A673 (cell line): Measurements from ENCODE around the gene LMO7. TPM values are rescaled to one million over a fixed set of nuclear protein-coding genes. Genes with fewer than 3 reads are reported as not detected.

ENCODE experiments used
- BruUV-seq: library from RNA; stranded (reverse); fragments of 400-500 nt; replicated peaks from 2 replicates; lab custom pipeline; 2021; lab: Mats Ljungman, UMichigan
- CTCF ChIA-PET: fragments of 300-600 bp; sonication (Branson Sonifier 250); formaldehyde crosslinking; loops from one replicate; lab custom pipeline; 2022; ENCODE audit warnings: antibody characterized with exemption; lab: Charles Lee
- POLR2A ChIA-PET: fragments of 300-600 bp; sonication (Branson Sonifier 250); formaldehyde crosslinking; loops from one replicate; lab custom pipeline; 2022; ENCODE audit warnings: antibody characterized with exemption; ENCODE audit not compliant: low non-redundant PET; lab: Charles Lee
- DNase-seq: peaks from one replicate; pipeline ENCODE4 v3.0.0-alpha.2; 2015; ENCODE audit warnings: low spot score
- H3K27ac ChIP-seq: fragments of 200-600 bp; sonication (generic); 2 replicates; pipeline ENCODE4 v1.5.1; 2016; ENCODE audit warnings: mixed run types, low read depth, mild to moderate bottlenecking, mixed read lengths, antibody characterized with exemption, low read length; ENCODE audit not compliant: poor library complexity, severe bottlenecking
- H3K27me3 ChIP-seq: fragments of 200-600 bp; sonication (generic); replicated peaks from 2 replicates; pipeline ENCODE4 v1.6.1; 2017; ENCODE audit warnings: mixed run types, low read depth, mild to moderate bottlenecking, mixed read lengths, antibody characterized with exemption, low read length; ENCODE audit not compliant: insufficient read depth, poor library complexity
- H3K36me3 ChIP-seq: fragments of 200-600 bp; sonication (generic); 2 replicates; pipeline ENCODE4 v1.6.1; 2016; ENCODE audit warnings: mixed run types, mild to moderate bottlenecking, mixed read lengths, antibody characterized with exemption, low read length; ENCODE audit not compliant: insufficient read depth, poor library complexity, severe bottlenecking
- H3K4me1 ChIP-seq: fragments of 200-600 bp; sonication (generic); 2 replicates; pipeline ENCODE4 v1.6.1; 2017; ENCODE audit warnings: mixed run types, mild to moderate bottlenecking, mixed read lengths, antibody characterized with exemption, low read length; ENCODE audit not compliant: insufficient read depth, poor library complexity, severe bottlenecking
- H3K4me3 ChIP-seq: fragments of 200-600 bp; sonication (generic); 2 replicates; pipeline ENCODE4 v1.5.1; 2016; ENCODE audit warnings: low read depth, mixed run types, mild to moderate bottlenecking, mixed read lengths, low read length; ENCODE audit not compliant: poor library complexity, severe bottlenecking
- H3K9me3 ChIP-seq: fragments of 200-600 bp; sonication (generic); 2 replicates; pipeline ENCODE4 v1.6.1; 2016; ENCODE audit warnings: mixed run types, low read depth, mild to moderate bottlenecking, mixed read lengths, antibody characterized with exemption, low read length; ENCODE audit not compliant: poor library complexity, severe bottlenecking
- EZH2 ChIP-seq: fragments of 200-600 bp; sonication (generic); IDR thresholded peaks from 2 replicates; pipeline ENCODE4 v1.6.1; 2017; ENCODE audit warnings: borderline replicate concordance, low read depth, mild to moderate bottlenecking, mixed read lengths, antibody characterized with exemption, low read length; ENCODE audit not compliant: poor library complexity, severe bottlenecking
- intact Hi-C: fragments of 100-400 bp; cut with micrococcal nuclease; formaldehyde crosslinking; loops from one replicate; pipeline ENCODE4 v1.10.0; 2022; ENCODE audit not compliant: unreplicated experiment
- total RNA-seq: library from RNA; stranded (reverse); gene quantifications from 2 replicates; pipeline ENCODE4 v1.2.3, GENCODE V29; 2021
- TF ChIP-seq, protein P1 (sequence below): fragments of 300-800, 200-600 bp; sonication (generic); conservative IDR thresholded peaks from 2 replicates; pipeline ENCODE4 v1.5.1; 2017; ENCODE audit warnings: low read depth, mild to moderate bottlenecking, antibody characterized with exemption, low read length, moderate library complexity, mixed read lengths

LMO7 gene
- total RNA-seq, 1 experiment from 2014 or later, result 20.3 TPM

DNA sequence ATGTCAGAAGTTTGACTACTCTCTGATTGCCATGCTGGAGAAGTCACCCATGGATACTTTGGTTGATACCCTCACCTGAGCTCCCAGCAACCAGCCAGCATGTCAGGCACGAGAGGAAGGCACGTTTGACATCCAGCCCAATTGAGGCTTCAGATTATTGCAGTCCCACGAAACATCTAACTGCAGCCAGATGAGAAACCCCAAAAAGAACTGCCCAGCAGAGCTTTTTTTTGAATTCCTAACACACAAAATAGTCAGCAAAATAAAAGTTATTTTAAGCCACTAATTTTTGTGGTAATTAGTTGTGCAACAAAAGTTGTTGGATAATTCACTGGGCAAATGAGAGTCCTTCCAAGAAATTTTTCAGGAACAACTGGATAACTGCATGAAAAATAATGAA, 259.0 kb downstream of the LMO7 start:
- TF ChIP-seq, protein P1, sequence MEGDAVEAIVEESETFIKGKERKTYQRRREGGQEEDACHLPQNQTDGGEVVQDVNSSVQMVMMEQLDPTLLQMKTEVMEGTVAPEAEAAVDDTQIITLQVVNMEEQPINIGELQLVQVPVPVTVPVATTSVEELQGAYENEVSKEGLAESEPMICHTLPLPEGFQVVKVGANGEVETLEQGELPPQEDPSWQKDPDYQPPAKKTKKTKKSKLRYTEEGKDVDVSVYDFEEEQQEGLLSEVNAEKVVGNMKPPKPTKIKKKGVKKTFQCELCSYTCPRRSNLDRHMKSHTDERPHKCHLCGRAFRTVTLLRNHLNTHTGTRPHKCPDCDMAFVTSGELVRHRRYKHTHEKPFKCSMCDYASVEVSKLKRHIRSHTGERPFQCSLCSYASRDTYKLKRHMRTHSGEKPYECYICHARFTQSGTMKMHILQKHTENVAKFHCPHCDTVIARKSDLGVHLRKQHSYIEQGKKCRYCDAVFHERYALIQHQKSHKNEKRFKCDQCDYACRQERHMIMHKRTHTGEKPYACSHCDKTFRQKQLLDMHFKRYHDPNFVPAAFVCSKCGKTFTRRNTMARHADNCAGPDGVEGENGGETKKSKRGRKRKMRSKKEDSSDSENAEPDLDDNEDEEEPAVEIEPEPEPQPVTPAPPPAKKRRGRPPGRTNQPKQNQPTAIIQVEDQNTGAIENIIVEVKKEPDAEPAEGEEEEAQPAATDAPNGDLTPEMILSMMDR, result no peak
- no peak for TF ChIP-seq EZH2
- BruUV-seq, result no TSS peak
- POLR2A ChIA-PET, result no interaction called here
- Histone ChIP-seq H3K4me3 (no peak overlapping the region), H3K27me3 (peaks cover 44% of the 10 kb centered on the region), H3K36me3 (no peaks in the 10 kb centered on the region), H3K9me3 (no peaks in the 10 kb centered on the region), H3K27ac (no peak overlapping the region), H3K4me1 (no peaks in the 10 kb centered on the region)
- no peak for DNase-seq
- intact Hi-C loops, result no loop called here
- CTCF ChIA-PET, result no interaction called here

DNA sequence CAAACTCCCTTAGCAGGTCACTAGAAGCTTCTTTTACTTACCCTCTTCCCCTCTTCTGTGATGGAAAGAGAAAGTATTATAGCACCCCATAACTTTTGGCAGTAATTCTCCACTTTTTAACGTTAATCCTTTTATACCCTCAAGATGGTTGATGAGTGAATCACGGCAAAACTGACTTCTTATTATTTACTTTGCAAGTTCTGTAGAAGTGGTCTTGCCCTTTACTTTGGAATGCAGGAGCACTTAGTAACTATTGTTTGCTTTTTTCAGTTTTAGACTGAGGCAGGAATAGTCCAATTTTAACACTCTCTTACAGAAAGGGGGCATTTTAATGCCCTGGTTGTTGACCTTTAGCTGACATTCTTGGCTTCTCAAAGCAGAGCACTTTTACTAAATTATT, 260.1 kb downstream of the LMO7 start:
- DNase-seq, result no peak
- ChIA-PET CTCF (no interaction called here), POLR2A (no interaction called here)
- Histone ChIP-seq H3K27ac (no peak overlapping the region), H3K4me1 (no peaks in the 10 kb centered on the region), H3K27me3 (peaks cover 44% of the 10 kb centered on the region), H3K4me3 (no peak overlapping the region), H3K9me3 (no peaks in the 10 kb centered on the region), H3K36me3 (no peaks in the 10 kb centered on the region)
- intact Hi-C loops, result no loop called here
- TF ChIP-seq EZH2, result no peak
- TF ChIP-seq, protein P1, result no peak
- BruUV-seq, result no TSS peak

DNA sequence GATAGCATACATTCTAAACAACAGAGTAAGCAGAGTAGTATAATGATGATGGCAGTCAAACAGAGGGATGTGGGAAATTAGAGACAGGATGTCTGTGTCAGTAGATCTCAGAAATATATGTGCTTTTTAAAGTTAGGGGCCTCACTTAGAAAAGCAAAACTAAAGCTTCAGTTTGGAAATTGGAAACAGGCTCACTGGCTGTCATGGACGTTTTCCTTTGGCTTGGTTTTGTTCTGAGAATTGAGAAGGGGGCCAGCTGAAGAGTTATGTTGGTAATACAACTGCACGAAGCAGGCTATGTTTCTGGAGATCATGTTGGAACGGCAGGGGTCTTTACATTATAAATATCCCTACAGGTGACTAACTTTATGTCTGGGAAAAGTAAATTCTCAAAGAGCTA, 261.3 kb downstream of the LMO7 start:
- POLR2A ChIA-PET, result no interaction called here
- H3K36me3 ChIP-seq, result no peaks in the 10 kb centered on the region
- no peak overlapping the region for H3K4me3 ChIP-seq
- DNase-seq, result no peak
- H3K9me3 ChIP-seq, result no peaks in the 10 kb centered on the region
- TF ChIP-seq, protein P1, result no peak
- TF ChIP-seq EZH2, result no peak
- no peak overlapping the region for H3K27ac ChIP-seq
- intact Hi-C loops, result no loop called here
- peaks cover 51% of the 10 kb centered on the region for H3K27me3 ChIP-seq
- BruUV-seq, result no TSS peak
- no peaks in the 10 kb centered on the region for H3K4me1 ChIP-seq
- CTCF ChIA-PET, result no interaction called here
